Gastrocnemius medialis (tissue), 4 donors: ENCODE results near the gene SIX5.

Experiments
- POLR2A ChIP-seq, 2 donors: fragments of 450-650 bp; IDR thresholded peaks; one replicate each; pipeline ENCODE4 v1.6.1; 2017; ENCODE audit warnings: antibody characterized with exemption in 2 of 2, mild to moderate bottlenecking in 2 of 2, moderate library complexity in 2 of 2
- TF ChIP-seq, protein P1 (sequence below), 5 experiments: fragments of 450-650 bp in 3 of 5; fragments of 200-600 bp in 2 of 5; sonication (generic) in 2 of 5; IDR thresholded peaks in 4 of 5; conservative IDR thresholded peaks in 1 of 5; 1 replicate in 4 of 5; 2 replicates in 1 of 5; pipeline ENCODE4 v1.5.1; 2016 to 2019; ENCODE audit warnings: antibody characterized with exemption in 5 of 5, mild to moderate bottlenecking in 3 of 5, moderate library complexity in 3 of 5

DNA sequence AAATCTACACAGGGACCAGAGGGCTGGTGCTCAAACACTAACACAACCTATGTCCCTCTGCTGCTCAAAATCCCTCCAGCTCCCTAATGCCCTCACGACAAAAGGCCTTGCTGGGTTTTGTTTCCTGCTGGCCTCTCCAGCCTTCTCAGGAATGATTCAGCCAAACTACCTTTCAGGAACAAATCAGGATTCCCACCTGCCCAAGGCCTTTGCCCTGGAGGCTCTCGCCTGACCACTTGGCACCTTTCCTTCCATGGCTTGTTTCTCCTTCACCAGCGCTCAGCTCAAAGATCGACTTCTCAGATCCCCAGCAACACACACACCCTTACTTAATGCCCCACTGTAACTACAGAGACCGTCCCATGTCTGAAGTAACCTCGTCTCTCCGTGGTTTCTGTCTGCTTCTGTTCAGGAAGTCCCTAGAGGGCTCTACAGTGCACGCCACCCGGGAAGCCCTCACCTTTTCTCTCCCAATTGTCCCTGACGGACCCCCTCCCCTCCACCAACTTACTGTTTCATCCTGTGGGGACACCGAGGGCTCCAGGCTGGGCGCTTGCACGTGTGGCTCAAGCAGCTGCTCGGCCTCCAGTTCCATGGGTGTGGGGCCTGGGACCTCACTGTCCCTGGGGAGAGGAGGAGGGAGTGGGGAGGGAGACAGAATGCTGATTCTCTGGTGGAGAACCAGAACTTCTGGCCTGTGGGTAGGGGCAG lies 3.2 kb upstream of the SIX5 start:
- TF ChIP-seq, protein P1, sequence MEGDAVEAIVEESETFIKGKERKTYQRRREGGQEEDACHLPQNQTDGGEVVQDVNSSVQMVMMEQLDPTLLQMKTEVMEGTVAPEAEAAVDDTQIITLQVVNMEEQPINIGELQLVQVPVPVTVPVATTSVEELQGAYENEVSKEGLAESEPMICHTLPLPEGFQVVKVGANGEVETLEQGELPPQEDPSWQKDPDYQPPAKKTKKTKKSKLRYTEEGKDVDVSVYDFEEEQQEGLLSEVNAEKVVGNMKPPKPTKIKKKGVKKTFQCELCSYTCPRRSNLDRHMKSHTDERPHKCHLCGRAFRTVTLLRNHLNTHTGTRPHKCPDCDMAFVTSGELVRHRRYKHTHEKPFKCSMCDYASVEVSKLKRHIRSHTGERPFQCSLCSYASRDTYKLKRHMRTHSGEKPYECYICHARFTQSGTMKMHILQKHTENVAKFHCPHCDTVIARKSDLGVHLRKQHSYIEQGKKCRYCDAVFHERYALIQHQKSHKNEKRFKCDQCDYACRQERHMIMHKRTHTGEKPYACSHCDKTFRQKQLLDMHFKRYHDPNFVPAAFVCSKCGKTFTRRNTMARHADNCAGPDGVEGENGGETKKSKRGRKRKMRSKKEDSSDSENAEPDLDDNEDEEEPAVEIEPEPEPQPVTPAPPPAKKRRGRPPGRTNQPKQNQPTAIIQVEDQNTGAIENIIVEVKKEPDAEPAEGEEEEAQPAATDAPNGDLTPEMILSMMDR (IDR thresholded peaks at IDR 0.05 in 4 of 5, conservative IDR thresholded peaks at IDR 0.05 in 1 of 5) = no peak
- TF ChIP-seq POLR2A (IDR thresholded peaks at IDR 0.05) = no peak
